Measurements from ENCODE around the gene BEND3.

The BEND3 gene

DNA sequence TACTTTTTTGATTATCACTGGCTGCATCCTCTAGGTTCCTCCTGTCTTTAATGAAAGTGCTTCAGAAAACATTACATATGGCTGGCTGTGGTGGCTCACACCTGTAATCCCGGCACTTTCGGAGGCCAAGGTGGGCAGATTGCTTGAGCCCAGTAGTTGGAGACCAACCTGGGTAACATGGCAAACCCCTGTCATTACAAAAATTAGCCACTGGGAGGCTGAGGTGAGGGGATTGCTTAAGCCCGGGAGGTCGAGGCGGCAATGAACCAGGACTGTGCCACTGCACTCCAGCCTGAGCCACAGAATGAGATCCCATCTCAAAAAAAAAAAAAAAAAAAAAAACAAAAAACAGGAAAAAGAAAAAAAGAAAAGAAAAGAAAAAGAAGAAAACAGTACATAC, 35.3 kb downstream of the BEND3 start:
- no peak for DNase-seq

DNA sequence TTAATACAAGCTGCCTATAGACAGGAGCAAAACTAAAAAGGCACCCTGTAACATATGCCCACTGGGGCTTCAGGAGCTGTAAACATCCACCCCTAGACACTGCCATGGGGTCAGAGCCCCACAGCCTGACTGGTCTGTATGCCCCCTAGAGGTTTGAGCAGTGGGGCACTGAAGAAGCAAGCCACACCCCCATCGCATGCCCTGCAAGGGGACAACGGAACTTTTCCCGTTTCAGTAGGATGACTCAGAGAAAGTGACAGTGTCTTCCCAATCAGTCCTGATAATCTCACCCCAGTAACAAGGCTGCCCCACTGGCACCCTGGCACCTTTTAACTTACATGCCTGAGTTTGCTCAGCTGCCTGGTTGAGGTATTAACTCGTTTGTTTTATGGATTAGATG, 35.9 kb downstream of the BEND3 start:
- no peak for DNase-seq

DNA sequence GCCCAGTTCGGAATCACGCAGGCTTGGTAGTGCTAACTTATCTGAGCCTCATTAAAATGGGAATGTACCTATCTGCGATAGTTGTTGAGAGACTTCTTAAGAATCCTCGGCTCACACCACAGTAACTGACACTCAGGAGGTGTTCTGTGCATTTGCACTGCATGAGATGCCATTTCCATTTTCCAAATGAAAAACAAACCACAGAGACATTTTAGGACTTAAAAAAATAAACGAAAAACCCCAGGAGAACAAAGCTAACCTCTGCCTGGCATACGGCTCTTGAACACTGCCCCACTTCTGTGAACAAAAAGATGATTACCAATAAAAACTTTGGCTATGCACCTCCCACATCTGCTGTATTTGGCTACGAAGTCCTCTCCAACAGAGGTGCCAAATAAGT, 37.6 kb downstream of the BEND3 start:
- DNase-seq: no peak

DNA sequence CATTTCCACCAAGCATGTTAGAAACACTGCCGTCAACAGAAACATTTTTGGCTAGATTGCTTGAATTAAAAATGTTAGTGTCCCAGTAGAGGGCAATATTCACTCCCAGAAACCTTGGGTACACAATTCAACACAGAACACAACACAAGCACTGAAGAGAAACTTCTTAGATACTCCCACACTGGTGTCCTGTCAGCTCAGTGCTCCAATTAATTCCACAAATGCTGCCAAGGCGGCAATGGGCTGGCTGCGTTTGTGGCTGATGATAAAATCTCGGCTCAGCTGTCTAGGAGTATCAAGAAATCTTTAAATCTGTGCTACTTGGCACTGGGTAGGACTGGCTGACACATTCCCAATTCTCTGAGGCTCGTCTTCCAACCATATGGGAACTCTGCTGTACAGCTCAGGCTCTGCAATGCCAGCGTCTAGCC, 39.3 kb downstream of the BEND3 start:
- DNase-seq: no peak

- no peak for DNase-seq
These were observed 44.6 kb downstream of the BEND3 start for GRCh38 chr6:107070686-107071085.

- DNase-seq: peak; percentile 7
These were observed 45.4 kb downstream of the BEND3 start for GRCh38 chr6:107069631-107070548.

- DNase-seq: peak; percentile 8
These were observed 46.4 kb downstream of the BEND3 start for GRCh38 chr6:107068691-107069630.

- no peak for DNase-seq
These were observed 48.3 kb downstream of the BEND3 start for GRCh38 chr6:107066697-107067659.

DNA sequence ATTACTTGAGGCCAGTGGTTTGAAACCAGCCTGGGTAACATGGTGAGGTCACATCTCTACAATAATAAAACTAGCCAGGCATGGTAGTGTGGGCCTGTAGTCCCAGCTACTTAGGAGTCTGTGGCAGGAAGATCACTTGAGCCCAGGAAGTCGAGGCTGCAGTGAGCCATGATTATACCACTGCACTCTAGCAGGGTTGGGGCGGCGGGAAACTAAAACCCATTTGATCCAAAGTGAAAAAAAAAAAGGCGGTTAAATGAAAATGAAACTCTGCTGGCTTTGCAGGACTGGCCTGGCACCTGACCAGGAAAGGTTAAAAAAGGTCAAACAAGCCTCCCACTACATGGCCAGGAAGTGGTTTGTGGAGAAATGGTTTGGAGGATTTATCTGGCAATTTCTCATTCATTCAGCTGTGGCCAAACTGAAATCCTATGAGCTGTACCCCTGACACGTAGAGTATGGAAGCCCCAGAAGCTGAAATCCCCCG, 50.7 kb downstream of the BEND3 start:
- DNase-seq: no peak

DNA sequence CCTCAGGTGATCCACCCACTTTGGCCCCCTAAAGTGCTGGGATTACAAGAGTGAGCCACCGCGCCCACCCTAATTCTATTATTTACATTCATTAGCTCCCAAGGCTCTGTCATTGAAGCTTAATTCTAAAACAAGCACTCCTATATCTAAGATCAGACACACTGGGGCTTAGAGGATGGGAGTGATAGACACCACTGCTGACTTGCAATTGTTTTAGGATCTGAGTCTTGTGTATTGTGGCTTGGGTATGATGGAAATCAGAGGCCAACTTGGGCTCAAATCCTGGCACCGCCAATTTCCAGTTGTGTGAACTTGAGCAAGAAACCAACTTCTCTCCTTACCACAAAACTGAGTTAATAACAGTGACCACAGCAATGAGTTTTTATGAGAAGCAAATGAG, 52.6 kb downstream of the BEND3 start:
- no peak for DNase-seq

DNA sequence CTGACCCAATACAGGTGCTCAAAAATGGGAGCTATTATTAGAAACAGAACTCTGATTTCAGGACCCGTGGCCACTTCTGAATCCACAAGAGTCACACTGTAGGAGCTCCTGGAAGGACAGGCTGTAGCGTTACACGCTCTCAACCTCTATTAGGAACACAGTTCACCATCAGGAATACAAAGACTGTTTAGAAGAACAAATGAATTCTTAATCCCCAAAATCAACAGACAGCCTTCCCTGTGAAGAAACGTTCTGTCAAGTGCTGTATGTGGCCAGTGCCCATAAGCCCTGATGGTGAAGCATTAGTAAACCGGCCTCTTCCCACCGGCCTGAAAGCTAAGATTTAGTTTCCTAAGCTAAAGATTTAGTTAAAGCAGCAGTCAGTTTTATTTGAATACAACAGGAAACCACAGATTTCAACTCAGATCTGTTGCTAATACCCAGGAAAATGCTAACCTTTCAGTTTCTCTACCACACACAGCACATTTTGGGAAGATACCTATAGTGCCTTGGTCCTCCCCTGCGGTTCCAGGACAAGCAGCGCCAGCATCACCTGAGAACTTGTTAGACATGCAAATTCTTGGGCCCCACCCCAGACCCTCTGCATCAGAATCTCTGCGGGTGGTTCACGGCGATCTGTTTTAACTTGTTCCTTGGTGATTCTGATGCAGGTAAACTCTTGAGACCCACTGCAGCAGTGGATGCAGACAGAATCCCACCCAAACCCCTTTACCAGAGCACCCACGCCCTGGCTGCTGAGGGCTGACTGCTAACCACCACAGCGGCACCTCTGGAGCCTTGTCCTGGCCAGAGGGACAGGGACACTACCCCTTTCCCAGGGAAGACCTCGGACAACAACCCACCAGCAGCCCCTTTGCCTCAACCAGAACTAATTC, 53.9 kb downstream of the BEND3 start:
- DNase-seq: no peak

- no peak for DNase-seq
These were observed 54.6 kb downstream of the BEND3 start for GRCh38 chr6:107060704-107061103.

- DNase-seq: no peak
These were observed 55.7 kb downstream of the BEND3 start for GRCh38 chr6:107059606-107060005.

GRCh38 chr6:107057679-107058078, 57.6 kb downstream of the BEND3 start:
- DNase-seq: no peak

GRCh38 chr6:107056796-107057195, 58.5 kb downstream of the BEND3 start:
- DNase-seq: no peak

DNA sequence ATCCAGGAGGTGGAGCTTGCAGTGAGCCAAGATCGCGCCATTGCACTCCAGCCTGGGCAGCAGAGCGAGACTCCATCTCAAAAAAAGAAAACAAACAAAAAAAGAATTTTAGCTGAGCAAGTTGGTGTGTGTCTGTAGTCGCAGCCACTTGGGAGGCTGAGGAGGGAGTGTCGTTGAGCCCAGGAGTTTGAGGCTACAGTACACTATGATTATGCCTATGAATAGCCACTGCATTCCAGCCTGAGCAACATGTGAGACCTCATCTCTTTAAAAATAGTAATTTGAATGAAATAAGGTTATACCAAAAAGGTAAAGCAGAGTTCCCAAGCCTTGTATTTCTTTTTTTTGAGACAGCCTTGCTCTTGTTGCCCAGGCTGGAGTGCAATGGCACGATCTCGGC, 67.5 kb downstream of the BEND3 start:
- no peak for DNase-seq

DNA sequence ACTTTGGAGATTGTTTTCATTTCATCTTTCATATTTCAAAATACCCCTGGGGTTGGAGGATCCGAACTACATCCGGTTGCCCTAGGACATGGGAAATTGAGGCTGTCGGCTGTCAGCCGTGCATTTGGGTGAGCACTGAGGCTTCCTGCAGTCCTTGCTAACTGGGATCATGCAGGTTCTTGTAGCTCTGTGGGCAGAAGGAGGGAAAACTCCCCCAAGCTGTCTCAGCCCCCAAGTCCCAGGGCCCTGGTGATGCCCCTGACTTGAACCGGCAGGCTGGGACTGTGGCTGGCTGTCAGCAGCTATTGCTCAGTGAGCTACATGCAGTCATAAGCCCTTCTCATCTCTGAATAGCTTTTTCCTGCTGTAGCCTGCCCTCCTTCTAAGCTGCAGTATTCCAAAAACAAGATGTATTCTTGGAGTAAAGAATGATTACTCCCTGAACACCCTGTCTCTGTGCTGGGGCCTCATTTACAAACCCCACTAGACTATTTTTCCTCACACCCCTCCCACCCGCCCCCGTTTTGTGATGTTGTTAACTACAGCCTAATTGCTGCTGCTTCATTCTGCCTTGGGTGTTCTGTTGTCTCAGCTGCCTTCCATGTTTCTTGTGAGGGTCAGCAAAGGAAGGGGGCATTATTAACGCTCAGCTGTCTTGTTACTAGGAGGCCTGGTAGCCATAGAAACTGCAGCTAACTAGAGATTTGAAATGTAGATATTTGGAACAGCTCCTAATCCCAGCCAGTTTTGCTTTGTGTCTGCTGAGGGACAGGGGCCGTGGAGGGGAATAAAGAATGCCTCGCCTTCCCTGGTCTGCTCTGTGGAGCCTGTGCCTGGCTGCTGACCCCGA, 69.3 kb downstream of the BEND3 start:
- DNase-seq: no peak

DNA sequence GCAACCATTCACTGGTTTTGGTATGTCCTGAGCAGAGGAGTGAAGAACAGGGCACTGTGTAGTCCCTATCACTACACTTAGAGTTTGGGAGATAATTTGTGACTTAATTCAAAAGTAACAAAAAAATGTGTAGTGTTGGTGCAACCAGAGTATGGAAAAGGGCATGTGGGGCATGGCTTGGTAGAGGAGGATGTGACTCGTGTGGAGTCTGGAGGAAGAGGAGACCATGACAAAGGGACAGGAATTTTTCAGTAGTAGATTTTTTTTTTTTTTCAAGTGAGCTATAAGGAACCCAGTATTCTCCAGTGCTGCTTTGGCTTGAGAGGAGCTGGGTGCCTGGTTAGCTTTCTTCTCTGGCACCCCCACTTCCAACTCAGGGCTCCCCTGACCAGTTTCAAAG, 82.2 kb downstream of the BEND3 start:
- no peak for DNase-seq

- DNase-seq: no peak
These were observed 83.3 kb downstream of the BEND3 start for GRCh38 chr6:107032051-107032450.

GRCh38 chr6:107030151-107030550, 85.2 kb downstream of the BEND3 start:
- DNase-seq: no peak
